ENCODE measurements around the gene ACSBG1.

DNA sequence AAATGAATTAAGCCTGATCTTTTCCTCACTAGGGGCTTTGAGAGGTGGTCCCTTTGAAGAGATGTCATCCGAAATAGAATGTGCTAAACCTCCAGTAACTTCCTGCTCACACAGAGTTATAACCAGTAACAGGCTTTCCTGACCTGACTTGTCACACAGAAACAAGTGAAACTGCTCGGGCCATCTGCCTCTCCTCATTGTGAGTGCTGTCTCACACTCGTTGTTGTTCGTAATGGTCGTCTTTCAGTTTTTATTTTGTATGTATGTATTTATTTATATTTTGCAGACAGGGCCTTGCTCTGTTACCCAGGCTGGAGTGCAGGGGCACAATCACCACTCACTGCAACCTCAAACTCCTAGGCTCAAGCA, 24.0 kb downstream of the ACSBG1 start:
- TF ChIP-seq POLR2A (IDR thresholded peaks at IDR 0.05; ENCODE audit: low read depth, low read length) = no peak
- TF ChIP-seq POLR2AphosphoS5 (IDR thresholded peaks at IDR 0.05; ENCODE audit: low read depth, low read length) = no peak
- TF ChIP-seq TAF1 (IDR thresholded peaks at IDR 0.05; ENCODE audit: borderline replicate concordance, low read depth, low read length) = no peak

Measured in GM12892 (cell line).